WTC11 (cell line): ENCODE data around the gene KDM4B.

ENCODE experiments used
- ATF2 ChIP-seq: sonication (generic); formaldehyde crosslinking; IDR thresholded peaks from 2 replicates; pipeline ENCODE4 v1.8.1; 2022; ENCODE audit warnings: low read depth, missing genetic modification reagents, borderline replicate concordance
- CTCF ChIP-seq: fragments of 200-600 bp; IDR thresholded peaks from 2 replicates; pipeline ENCODE4 v1.8.0; 2022; ENCODE audit warnings: antibody characterized with exemption
- JAZF1 ChIP-seq: fragments of 250-450 bp; sonication (Bioruptor Pico); IDR thresholded peaks from 2 replicates; pipeline ENCODE4 v1.9.0; 2021; ENCODE audit warnings: moderate library complexity, mild to moderate bottlenecking, inconsistent platforms
- SP1 ChIP-seq: sonication (generic); formaldehyde crosslinking; conservative IDR thresholded peaks from 2 replicates; pipeline ENCODE4 v1.8.1; 2022; ENCODE audit warnings: missing genetic modification reagents
- USF2 ChIP-seq: sonication (generic); formaldehyde crosslinking; IDR thresholded peaks from 2 replicates; pipeline ENCODE4 v1.8.1; 2023; ENCODE audit warnings: mild to moderate bottlenecking, missing genetic modification reagents, moderate library complexity

- TF ChIP-seq CTCF = no peak
- no peak for TF ChIP-seq SP1 (CRISPR knock-in tag)
- no peak for TF ChIP-seq USF2 (CRISPR knock-in tag)
- TF ChIP-seq JAZF1 (CRISPR knock-in tag) = no peak
- no peak for TF ChIP-seq ATF2 (CRISPR knock-in tag)
These were observed 137.3 kb downstream of the KDM4B start for GRCh38 chr19:5106191-5106726.
